ENCODE results near the gene HYAL1. TPM values are rescaled to one million over a fixed set of nuclear protein-coding genes. Genes with fewer than 3 reads are reported as not detected.
A peak's percentile ranks its signal among the peaks of the same experiment; 100 is the strongest.

The HYAL1 gene
- total and polyA plus RNA-seq, 8 donors: 2.1 to 41.3 (median 2.9) TPM

GRCh38 chr3:50331364-50331907, 28.1 kb upstream of the HYAL1 start:
- Histone ChIP-seq H3K9me3 (no peaks in the 10 kb centered on the region), H3K4me1 (peaks cover 26 to 69% of the 10 kb centered on the region in 2 donors), H3K36me3 (peaks cover 0 to 46% of the 10 kb centered on the region in 2 donors), H3K27me3 (no peaks in the 10 kb centered on the region), H3K27ac (no peak overlapping the region), H3K4me3 (no peak overlapping the region)
- TF ChIP-seq, protein P1, sequence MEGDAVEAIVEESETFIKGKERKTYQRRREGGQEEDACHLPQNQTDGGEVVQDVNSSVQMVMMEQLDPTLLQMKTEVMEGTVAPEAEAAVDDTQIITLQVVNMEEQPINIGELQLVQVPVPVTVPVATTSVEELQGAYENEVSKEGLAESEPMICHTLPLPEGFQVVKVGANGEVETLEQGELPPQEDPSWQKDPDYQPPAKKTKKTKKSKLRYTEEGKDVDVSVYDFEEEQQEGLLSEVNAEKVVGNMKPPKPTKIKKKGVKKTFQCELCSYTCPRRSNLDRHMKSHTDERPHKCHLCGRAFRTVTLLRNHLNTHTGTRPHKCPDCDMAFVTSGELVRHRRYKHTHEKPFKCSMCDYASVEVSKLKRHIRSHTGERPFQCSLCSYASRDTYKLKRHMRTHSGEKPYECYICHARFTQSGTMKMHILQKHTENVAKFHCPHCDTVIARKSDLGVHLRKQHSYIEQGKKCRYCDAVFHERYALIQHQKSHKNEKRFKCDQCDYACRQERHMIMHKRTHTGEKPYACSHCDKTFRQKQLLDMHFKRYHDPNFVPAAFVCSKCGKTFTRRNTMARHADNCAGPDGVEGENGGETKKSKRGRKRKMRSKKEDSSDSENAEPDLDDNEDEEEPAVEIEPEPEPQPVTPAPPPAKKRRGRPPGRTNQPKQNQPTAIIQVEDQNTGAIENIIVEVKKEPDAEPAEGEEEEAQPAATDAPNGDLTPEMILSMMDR (IDR thresholded peaks at IDR 0.05): no peak
- intact Hi-C loops (cut with DNase I): no loop called here
- ATAC-seq: no peak
- DNase-seq: peak in 1 of 4 donors; percentile 54

DNA sequence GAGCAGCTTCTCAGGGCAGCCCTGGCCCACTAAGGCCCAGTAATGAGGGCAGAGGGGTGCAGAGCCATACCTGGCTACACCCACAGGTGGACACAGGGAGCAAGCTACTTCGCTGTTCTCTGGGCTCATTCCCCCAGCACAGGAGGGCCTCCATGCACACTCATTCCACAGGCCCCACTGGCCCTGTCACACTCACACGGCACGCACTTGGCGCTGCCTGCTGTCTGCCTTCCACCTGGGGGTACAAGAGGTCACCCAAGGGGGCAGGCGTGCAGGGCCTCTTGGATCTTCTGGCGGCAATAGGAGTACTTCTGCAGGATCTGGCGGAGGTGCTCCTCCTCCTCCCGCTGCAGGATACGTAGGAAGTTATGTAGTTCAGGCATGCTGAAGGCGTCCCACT, 27.0 kb upstream of the HYAL1 start:
- peaks cover 15 to 68% of the 10 kb centered on the region in 2 donors for H3K4me1 ChIP-seq
- TF ChIP-seq, protein P1 (IDR thresholded peaks at IDR 0.05): no peak
- intact Hi-C loops (cut with DNase I): no loop called here
- no peak for DNase-seq
- H3K27me3 ChIP-seq: no peaks in the 10 kb centered on the region
- peaks cover 0 to 57% of the 10 kb centered on the region in 2 donors for H3K36me3 ChIP-seq
- no peak for ATAC-seq
- no peaks in the 10 kb centered on the region for H3K9me3 ChIP-seq
- H3K4me3 ChIP-seq: no peak overlapping the region
- no peak overlapping the region for H3K27ac ChIP-seq

GRCh38 chr3:50327943-50328691, 24.7 kb upstream of the HYAL1 start, which contains the start of gene TUSC2:
TSS of gene TUSC2 (minus strand) at chr3:50328223. CDS start at chr3:50328099, 124 bp downstream.
- peaks cover 0 to 58% of the 10 kb centered on the region in 2 donors for H3K36me3 ChIP-seq
- H3K27ac ChIP-seq: peak within 1 kb of the TSS; percentile 59 to 84
- intact Hi-C loops (cut with DNase I): no loop called here
- H3K9me3 ChIP-seq: no peaks in the 10 kb centered on the region
- TF ChIP-seq, protein P1 (IDR thresholded peaks at IDR 0.05): no peak
- ATAC-seq (peak; percentile 93), DNase-seq (peak; percentile 94 to 98 (median 97))
- no peaks in the 10 kb centered on the region for H3K27me3 ChIP-seq
- H3K4me3 ChIP-seq: peak within 1 kb of the TSS; percentile 95 to 100
- H3K4me1 ChIP-seq: peaks cover 6 to 68% of the 10 kb centered on the region in 2 donors

GRCh38 chr3:50327129-50327528, 23.8 kb upstream of the HYAL1 start:
- no peaks in the 10 kb centered on the region for H3K9me3 ChIP-seq
- H3K27ac ChIP-seq: no peak overlapping the region
- ATAC-seq (no peak), DNase-seq (no peak)
- H3K4me1 ChIP-seq: peaks cover 11 to 68% of the 10 kb centered on the region in 2 donors
- TF ChIP-seq, protein P1 (IDR thresholded peaks at IDR 0.05): no peak
- peaks cover 0 to 49% of the 10 kb centered on the region in 2 donors for H3K36me3 ChIP-seq
- H3K4me3 ChIP-seq: peak overlapping the region; percentile 95 to 100
- H3K27me3 ChIP-seq: no peaks in the 10 kb centered on the region
- intact Hi-C loops (cut with DNase I): no loop called here

GRCh38 chr3:50326182-50326541, 22.8 kb upstream of the HYAL1 start:
- H3K27me3 ChIP-seq: no peaks in the 10 kb centered on the region
- ATAC-seq: no peak
- no peak for DNase-seq
- peaks cover 0 to 40% of the 10 kb centered on the region in 2 donors for H3K36me3 ChIP-seq
- intact Hi-C loops (cut with DNase I): no loop called here
- peak overlapping the region in 1 of 2 donors; percentile 93 for H3K27ac ChIP-seq
- no peaks in the 10 kb centered on the region for H3K9me3 ChIP-seq
- no peak overlapping the region for H3K4me3 ChIP-seq
- peaks cover 14 to 67% of the 10 kb centered on the region in 2 donors for H3K4me1 ChIP-seq
- TF ChIP-seq, protein P1 (IDR thresholded peaks at IDR 0.05): no peak

All from left lung (tissue), 10 donors.